Measurements from ENCODE around the gene DDX19B. TPM values are rescaled to one million over a fixed set of nuclear protein-coding genes. Genes with fewer than 3 reads are reported as not detected.

The DDX19B gene
- total and polyA plus RNA-seq, 4 donors: 13.8 to 29.7 (median 23.7) TPM

GRCh38 chr16:70375636-70376611 is 76.9 kb downstream of the DDX19B start:
- H3K27me3 ChIP-seq (ENCODE audit: control insufficient read depth in 1 of 2, insufficient read depth in 2 of 2, low read length in 1 of 2): no peaks in the 10 kb centered on the region
- no peak for ATAC-seq (ENCODE audit: low FRiP score)
- no peaks in the 10 kb centered on the region for H3K4me1 ChIP-seq (ENCODE audit: control insufficient read depth in 1 of 2, insufficient read depth in 2 of 2, low read length in 2 of 2)
- no peak for DNase-seq
- H3K36me3 ChIP-seq (ENCODE audit: control insufficient read depth in 1 of 2, insufficient read depth in 2 of 2, low read length in 1 of 2): peaks cover 3 to 5% of the 10 kb centered on the region in 2 donors
- H3K27ac ChIP-seq (ENCODE audit: low read depth in 1 of 2, low read length in 2 of 2): no peak overlapping the region
- WGBS, 2 donors: 86% methylated on average over 16 of the region's 16 CpGs
- no peaks in the 10 kb centered on the region for H3K9me3 ChIP-seq (ENCODE audit: control insufficient read depth, low read length)
- intact Hi-C loops (cut with DNase I): no loop called here
- H3K4me3 ChIP-seq (ENCODE audit: low read length in 2 of 2): no peak overlapping the region

DNA sequence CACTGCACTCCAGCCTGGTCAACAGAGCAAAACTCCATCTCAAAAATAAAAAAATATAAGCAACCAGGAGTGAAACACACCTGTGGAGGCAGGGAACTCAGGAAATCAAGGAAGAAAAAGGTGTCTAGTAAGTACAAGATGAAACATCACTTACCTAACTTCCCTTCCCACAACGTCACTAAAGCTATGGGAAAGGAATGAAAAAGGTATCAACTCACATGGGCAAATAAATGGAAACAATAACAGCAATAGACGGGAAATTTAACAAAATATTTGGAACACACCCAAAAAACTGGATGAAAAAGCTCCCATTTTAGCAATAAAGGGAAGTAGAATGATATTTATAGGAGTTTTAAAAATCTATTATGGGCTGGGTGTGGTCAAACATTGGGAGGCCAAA is 78.8 kb downstream of the DDX19B start:
- Histone ChIP-seq H3K4me3 (ENCODE audit: low read length in 2 of 2) (no peak overlapping the region), H3K27me3 (ENCODE audit: control insufficient read depth in 1 of 2, insufficient read depth in 2 of 2, low read length in 1 of 2) (no peaks in the 10 kb centered on the region), H3K27ac (ENCODE audit: low read depth in 1 of 2, low read length in 2 of 2) (no peak overlapping the region), H3K9me3 (ENCODE audit: control insufficient read depth, low read length) (no peaks in the 10 kb centered on the region), H3K4me1 (ENCODE audit: control insufficient read depth in 1 of 2, insufficient read depth in 2 of 2, low read length in 2 of 2) (no peaks in the 10 kb centered on the region), H3K36me3 (ENCODE audit: control insufficient read depth in 1 of 2, insufficient read depth in 2 of 2, low read length in 1 of 2) (no peaks in the 10 kb centered on the region)
- ATAC-seq (ENCODE audit: low FRiP score) (no peak), DNase-seq (no peak)
- intact Hi-C loops (cut with DNase I): no loop called here
- WGBS, 2 donors: 35 to 38% methylated on average over 2 of the region's 2 CpGs

- no peak overlapping the region for H3K27ac ChIP-seq (ENCODE audit: low read depth in 1 of 2, low read length in 2 of 2)
- intact Hi-C loops (cut with DNase I): no loop called here
These were observed 80.0 kb downstream of the DDX19B start for GRCh38 chr16:70378869-70379493.

DNA sequence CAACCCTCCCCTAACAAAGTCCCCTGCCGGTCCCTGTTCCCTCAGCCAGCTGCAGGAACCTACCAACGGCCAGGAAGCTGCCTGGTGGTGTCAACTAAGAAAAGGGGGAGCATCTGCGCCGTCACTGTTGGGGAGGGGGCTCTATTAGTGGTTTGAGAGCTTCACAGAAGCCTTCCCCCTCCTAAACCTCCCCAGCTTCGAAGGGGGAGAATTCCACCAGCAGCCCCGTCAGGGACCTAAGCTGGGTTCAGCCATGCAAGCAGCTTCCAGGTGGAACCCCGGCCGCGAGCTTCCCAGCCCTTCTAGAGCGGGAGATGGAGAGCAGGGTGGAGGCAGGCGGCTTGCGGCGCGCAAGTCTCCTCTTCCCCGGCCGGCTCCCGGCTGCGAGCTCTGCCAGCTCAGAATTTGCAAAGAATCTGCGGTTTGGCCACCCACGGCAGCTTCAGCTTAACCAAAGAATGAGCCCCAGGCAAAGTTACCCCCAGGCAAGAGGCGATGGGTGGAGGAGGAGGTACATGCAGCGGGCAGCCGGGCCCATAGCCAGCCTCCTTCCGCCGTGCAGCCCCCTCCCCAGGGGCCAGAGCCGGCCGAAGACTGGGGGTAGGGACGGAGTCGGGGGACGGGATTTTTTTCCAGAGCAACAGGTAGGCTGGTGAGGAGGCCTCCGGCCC is 81.4 kb downstream of the DDX19B start:
- H3K4me1 ChIP-seq (ENCODE audit: control insufficient read depth in 1 of 2, insufficient read depth in 2 of 2, low read length in 2 of 2): no peaks in the 10 kb centered on the region
- no peaks in the 10 kb centered on the region for H3K36me3 ChIP-seq (ENCODE audit: control insufficient read depth in 1 of 2, insufficient read depth in 2 of 2, low read length in 1 of 2)
- ATAC-seq (ENCODE audit: low FRiP score): peak; percentile 62
- 1 to 3% methylated on average over 29 to 31 of the region's 31 CpGs for WGBS, 2 donors
- peak overlapping the region; percentile 43 to 76 for H3K4me3 ChIP-seq (ENCODE audit: low read length in 2 of 2)
- H3K27me3 ChIP-seq (ENCODE audit: control insufficient read depth in 1 of 2, insufficient read depth in 2 of 2, low read length in 1 of 2): no peaks in the 10 kb centered on the region
- H3K27ac ChIP-seq (ENCODE audit: low read depth in 1 of 2, low read length in 2 of 2): peak overlapping the region in 1 of 2 donors; percentile 38
- H3K9me3 ChIP-seq (ENCODE audit: control insufficient read depth, low read length): no peaks in the 10 kb centered on the region
- intact Hi-C loops (cut with DNase I): loop anchor here (5.0 kb wide), 2 partner anchors 57 to 142 kb away; partner anchors contain the start of genes ST3GAL2 (in 2 of the 2), COG4 (in 1 of the 2) and SF3B3 (in 1 of the 2)
- DNase-seq: peak; percentile 76 to 86

More at GRCh38 chr16:70378869-70379493, 80.0 kb downstream of the DDX19B start:
- DNase-seq (no peak), ATAC-seq (ENCODE audit: low FRiP score) (no peak)
- Histone ChIP-seq H3K9me3 (ENCODE audit: control insufficient read depth, low read length) (no peaks in the 10 kb centered on the region), H3K36me3 (ENCODE audit: control insufficient read depth in 1 of 2, insufficient read depth in 2 of 2, low read length in 1 of 2) (no peaks in the 10 kb centered on the region), H3K27me3 (ENCODE audit: control insufficient read depth in 1 of 2, insufficient read depth in 2 of 2, low read length in 1 of 2) (no peaks in the 10 kb centered on the region), H3K4me1 (ENCODE audit: control insufficient read depth in 1 of 2, insufficient read depth in 2 of 2, low read length in 2 of 2) (no peaks in the 10 kb centered on the region), H3K4me3 (ENCODE audit: low read length in 2 of 2) (no peak overlapping the region)
- WGBS, 2 donors: 88 to 89% methylated on average over 13 of the region's 13 CpGs

DNA sequence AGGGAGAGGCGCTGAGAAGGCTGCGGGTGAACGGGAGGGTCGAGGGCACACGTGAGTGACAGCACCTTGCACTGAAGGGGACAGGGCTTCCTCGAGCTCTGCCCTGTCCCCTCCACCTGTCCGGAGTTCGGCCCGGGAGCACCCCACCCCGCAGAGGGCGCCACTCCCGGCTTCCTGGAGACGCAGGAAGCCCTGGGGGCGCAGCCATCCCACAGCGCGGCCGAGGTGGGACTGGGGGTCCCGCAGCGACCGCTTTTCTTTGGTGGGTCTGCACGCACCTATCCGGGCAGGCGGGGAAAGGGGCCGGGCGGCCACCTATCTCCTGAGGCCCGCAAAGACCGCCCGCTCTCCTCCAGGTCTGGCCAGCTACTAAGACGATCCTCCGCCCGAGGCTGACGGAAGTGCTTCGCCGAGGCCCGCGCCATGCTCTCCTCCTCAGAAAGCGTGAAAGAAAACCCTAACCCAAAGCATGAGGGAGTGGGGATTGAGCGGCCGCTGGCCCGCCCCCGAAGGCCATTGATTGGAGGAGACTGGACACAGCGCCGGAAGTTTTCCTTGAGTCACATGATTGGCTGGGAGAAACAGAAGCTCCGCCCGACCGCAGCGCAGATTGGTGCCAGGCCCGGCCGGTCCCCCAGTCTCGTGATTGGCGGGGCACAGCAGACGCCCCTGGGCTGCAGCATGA is 82.1 kb downstream of the DDX19B start:
- Histone ChIP-seq H3K4me1 (ENCODE audit: control insufficient read depth in 1 of 2, insufficient read depth in 2 of 2, low read length in 2 of 2) (no peaks in the 10 kb centered on the region), H3K4me3 (ENCODE audit: low read length in 2 of 2) (peak overlapping the region; percentile 43 to 76), H3K27me3 (ENCODE audit: control insufficient read depth in 1 of 2, insufficient read depth in 2 of 2, low read length in 1 of 2) (no peaks in the 10 kb centered on the region), H3K36me3 (ENCODE audit: control insufficient read depth in 1 of 2, insufficient read depth in 2 of 2, low read length in 1 of 2) (no peaks in the 10 kb centered on the region), H3K27ac (ENCODE audit: low read depth in 1 of 2, low read length in 2 of 2) (peak overlapping the region in 1 of 2 donors; percentile 38), H3K9me3 (ENCODE audit: control insufficient read depth, low read length) (no peaks in the 10 kb centered on the region)
- intact Hi-C loops (cut with DNase I): loop anchor here (5.0 kb wide), 2 partner anchors 56 to 141 kb away; partner anchors contain the start of genes ST3GAL2 (in 2 of the 2), COG4 (in 1 of the 2) and SF3B3 (in 1 of the 2)
- ATAC-seq (ENCODE audit: low FRiP score): peak; percentile 96
- DNase-seq: peak; percentile 98
- 1% methylated on average over 51 to 52 of the region's 52 CpGs for WGBS, 2 donors

- H3K36me3 ChIP-seq (ENCODE audit: control insufficient read depth in 1 of 2, insufficient read depth in 2 of 2, low read length in 1 of 2): no peaks in the 10 kb centered on the region
- peak overlapping the region in 1 of 2 donors; percentile 2 for H3K27ac ChIP-seq (ENCODE audit: low read depth in 1 of 2, low read length in 2 of 2)
- no peaks in the 10 kb centered on the region for H3K9me3 ChIP-seq (ENCODE audit: control insufficient read depth, low read length)
- intact Hi-C loops (cut with DNase I): loop anchor here (5.0 kb wide), 2 partner anchors 56 to 141 kb away; partner anchors contain the start of genes ST3GAL2 (in 2 of the 2), COG4 (in 1 of the 2) and SF3B3 (in 1 of the 2)
- H3K4me1 ChIP-seq (ENCODE audit: control insufficient read depth in 1 of 2, insufficient read depth in 2 of 2, low read length in 2 of 2): no peaks in the 10 kb centered on the region
- ATAC-seq (ENCODE audit: low FRiP score) (no peak), DNase-seq (no peak)
- no peaks in the 10 kb centered on the region for H3K27me3 ChIP-seq (ENCODE audit: control insufficient read depth in 1 of 2, insufficient read depth in 2 of 2, low read length in 1 of 2)
- WGBS, 2 donors: 17 to 18% methylated on average over 45 to 47 of the region's 47 CpGs
- H3K4me3 ChIP-seq (ENCODE audit: low read length in 2 of 2): peak overlapping the region; percentile 1 to 21
These were observed 82.8 kb downstream of the DDX19B start for GRCh38 chr16:70381604-70382342.

DNA sequence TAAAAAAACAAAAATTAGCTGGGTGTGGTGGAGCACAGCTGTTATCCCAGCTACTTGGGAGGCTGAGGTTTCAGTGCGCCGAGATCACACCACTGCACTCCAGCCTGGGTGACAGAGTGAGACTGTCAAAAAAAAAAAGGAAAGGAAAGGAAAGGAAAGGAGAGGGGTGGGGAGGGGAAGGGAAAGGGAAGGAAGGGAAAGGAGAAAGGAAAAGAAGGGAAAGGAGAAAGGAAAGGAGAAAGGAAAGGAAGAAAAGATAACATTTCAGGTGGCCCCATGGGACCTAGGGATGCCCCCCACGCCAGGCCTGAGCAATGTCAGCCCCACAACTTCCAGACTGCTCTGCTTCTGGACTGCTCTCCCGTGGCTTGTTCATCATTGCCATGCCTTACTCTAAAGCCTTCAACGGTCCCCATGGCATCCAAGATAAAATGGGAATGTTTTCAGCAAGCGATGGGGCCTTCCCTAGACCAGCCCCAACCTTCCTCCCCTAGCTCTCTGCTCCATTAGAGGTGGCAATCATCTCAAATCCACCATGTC is 84.5 kb downstream of the DDX19B start:
- H3K27me3 ChIP-seq (ENCODE audit: control insufficient read depth in 1 of 2, insufficient read depth in 2 of 2, low read length in 1 of 2): no peaks in the 10 kb centered on the region
- no peaks in the 10 kb centered on the region for H3K36me3 ChIP-seq (ENCODE audit: control insufficient read depth in 1 of 2, insufficient read depth in 2 of 2, low read length in 1 of 2)
- WGBS, 2 donors: 84 to 88% methylated on average over 6 of the region's 6 CpGs
- ATAC-seq (ENCODE audit: low FRiP score) (no peak), DNase-seq (no peak)
- H3K9me3 ChIP-seq (ENCODE audit: control insufficient read depth, low read length): no peaks in the 10 kb centered on the region
- no peaks in the 10 kb centered on the region for H3K4me1 ChIP-seq (ENCODE audit: control insufficient read depth in 1 of 2, insufficient read depth in 2 of 2, low read length in 2 of 2)
- no peak overlapping the region for H3K4me3 ChIP-seq (ENCODE audit: low read length in 2 of 2)
- intact Hi-C loops (cut with DNase I): loop anchor here (5.0 kb wide), 2 partner anchors 54 to 139 kb away; partner anchors contain the start of genes ST3GAL2 (in 2 of the 2), COG4 (in 1 of the 2) and SF3B3 (in 1 of the 2)
- no peak overlapping the region for H3K27ac ChIP-seq (ENCODE audit: low read depth in 1 of 2, low read length in 2 of 2)

All from aorta (tissue), 5 donors.